Panc1 (cell line): ENCODE measurements around the gene RARG.

Source experiments
- POLR2AphosphoS5 ChIP-seq: IDR thresholded peaks from 2 replicates; pipeline ENCODE4 v1.6.1; 2012; ENCODE audit warnings: mild to moderate bottlenecking, low read depth, low read length, moderate library complexity
- SIN3A ChIP-seq: IDR thresholded peaks from 2 replicates; pipeline ENCODE4 v1.6.1; 2012; ENCODE audit warnings: low read depth, mild to moderate bottlenecking, low read length, moderate library complexity, borderline replicate concordance; ENCODE audit not compliant: insufficient read depth
- TCF7L2 ChIP-seq: IDR thresholded peaks from 2 replicates; pipeline ENCODE4 v1.6.1; 2011; ENCODE audit warnings: mild to moderate bottlenecking, low read depth, low read length, inconsistent platforms
- TF ChIP-seq, protein P1 (sequence below): fragments of 450-650 bp; IDR thresholded peaks from 2 replicates; pipeline ENCODE4 v1.5.1; 2017; ENCODE audit warnings: mild to moderate bottlenecking
- TF ChIP-seq, protein P2 (sequence below), 2 experiments: IDR thresholded peaks; 2 replicates each; pipeline ENCODE4 v1.6.1; 2011 to 2012; ENCODE audit warnings: low read depth in 2 of 2, control low read depth in 1 of 2, low read length in 1 of 2, mild to moderate bottlenecking in 1 of 2, moderate library complexity in 1 of 2; ENCODE audit not compliant: insufficient read depth in 1 of 2

DNA sequence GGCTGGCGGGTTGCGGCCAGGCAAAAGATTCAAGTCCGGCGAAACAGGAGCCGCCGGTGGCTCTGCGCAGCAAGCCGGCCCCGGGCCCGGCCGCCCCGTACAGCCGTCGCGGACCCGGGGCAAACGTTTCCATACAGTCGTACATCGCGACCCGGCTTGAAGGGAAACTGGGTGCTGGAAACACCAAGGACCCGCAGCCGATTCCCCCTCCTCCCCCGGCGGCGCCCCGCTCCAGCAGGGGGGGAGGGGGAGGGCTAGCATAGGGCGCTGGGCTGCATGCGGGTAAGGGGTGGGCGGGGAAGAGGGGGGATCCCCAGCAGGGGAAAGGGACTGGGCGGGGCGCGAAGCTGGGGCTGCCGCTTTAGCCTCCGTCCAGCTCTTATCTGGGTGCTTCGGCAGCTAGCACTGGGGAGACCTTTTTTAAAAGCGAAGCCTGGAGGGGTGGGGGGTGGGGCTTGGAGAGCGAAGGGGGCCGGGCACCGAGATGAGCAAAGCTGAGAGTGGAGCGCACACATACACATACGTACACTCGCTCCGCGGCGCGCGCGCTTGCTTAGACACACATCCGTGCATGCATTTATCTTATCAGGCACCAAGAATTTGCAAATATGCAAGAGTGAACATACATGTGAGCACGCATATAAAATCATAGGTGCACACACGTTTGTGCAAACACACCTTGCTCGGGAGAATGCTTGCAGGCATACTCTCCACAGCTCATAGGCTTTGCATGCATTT is 11.9 kb downstream of the RARG start:
- TF ChIP-seq, protein P1, sequence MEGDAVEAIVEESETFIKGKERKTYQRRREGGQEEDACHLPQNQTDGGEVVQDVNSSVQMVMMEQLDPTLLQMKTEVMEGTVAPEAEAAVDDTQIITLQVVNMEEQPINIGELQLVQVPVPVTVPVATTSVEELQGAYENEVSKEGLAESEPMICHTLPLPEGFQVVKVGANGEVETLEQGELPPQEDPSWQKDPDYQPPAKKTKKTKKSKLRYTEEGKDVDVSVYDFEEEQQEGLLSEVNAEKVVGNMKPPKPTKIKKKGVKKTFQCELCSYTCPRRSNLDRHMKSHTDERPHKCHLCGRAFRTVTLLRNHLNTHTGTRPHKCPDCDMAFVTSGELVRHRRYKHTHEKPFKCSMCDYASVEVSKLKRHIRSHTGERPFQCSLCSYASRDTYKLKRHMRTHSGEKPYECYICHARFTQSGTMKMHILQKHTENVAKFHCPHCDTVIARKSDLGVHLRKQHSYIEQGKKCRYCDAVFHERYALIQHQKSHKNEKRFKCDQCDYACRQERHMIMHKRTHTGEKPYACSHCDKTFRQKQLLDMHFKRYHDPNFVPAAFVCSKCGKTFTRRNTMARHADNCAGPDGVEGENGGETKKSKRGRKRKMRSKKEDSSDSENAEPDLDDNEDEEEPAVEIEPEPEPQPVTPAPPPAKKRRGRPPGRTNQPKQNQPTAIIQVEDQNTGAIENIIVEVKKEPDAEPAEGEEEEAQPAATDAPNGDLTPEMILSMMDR, result no peak
- TF ChIP-seq, protein P2, sequence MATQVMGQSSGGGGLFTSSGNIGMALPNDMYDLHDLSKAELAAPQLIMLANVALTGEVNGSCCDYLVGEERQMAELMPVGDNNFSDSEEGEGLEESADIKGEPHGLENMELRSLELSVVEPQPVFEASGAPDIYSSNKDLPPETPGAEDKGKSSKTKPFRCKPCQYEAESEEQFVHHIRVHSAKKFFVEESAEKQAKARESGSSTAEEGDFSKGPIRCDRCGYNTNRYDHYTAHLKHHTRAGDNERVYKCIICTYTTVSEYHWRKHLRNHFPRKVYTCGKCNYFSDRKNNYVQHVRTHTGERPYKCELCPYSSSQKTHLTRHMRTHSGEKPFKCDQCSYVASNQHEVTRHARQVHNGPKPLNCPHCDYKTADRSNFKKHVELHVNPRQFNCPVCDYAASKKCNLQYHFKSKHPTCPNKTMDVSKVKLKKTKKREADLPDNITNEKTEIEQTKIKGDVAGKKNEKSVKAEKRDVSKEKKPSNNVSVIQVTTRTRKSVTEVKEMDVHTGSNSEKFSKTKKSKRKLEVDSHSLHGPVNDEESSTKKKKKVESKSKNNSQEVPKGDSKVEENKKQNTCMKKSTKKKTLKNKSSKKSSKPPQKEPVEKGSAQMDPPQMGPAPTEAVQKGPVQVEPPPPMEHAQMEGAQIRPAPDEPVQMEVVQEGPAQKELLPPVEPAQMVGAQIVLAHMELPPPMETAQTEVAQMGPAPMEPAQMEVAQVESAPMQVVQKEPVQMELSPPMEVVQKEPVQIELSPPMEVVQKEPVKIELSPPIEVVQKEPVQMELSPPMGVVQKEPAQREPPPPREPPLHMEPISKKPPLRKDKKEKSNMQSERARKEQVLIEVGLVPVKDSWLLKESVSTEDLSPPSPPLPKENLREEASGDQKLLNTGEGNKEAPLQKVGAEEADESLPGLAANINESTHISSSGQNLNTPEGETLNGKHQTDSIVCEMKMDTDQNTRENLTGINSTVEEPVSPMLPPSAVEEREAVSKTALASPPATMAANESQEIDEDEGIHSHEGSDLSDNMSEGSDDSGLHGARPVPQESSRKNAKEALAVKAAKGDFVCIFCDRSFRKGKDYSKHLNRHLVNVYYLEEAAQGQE (IDR thresholded peaks at IDR 0.05; ENCODE audit: insufficient read depth in 1 of 2, low read depth in 2 of 2, low read length in 1 of 2), result no peak
- TF ChIP-seq POLR2AphosphoS5, result no peak
- peak; percentile 52; the same call in 1 of the 2 replicates for TF ChIP-seq SIN3A
- no peak for TF ChIP-seq TCF7L2
